ENCODE data around the gene FARP1. TPM values are rescaled to one million over a fixed set of nuclear protein-coding genes. Genes with fewer than 3 reads are reported as not detected.
A peak's percentile ranks its signal among the peaks of the same experiment; 100 is the strongest.

FARP1 gene
- total RNA-seq, 1 experiment from 2014 or later: not detected

GRCh38 chr13:98487522-98487921, 344.6 kb downstream of the FARP1 start:
- H3K4me2 ChIP-seq (ENCODE audit: low read depth, low read length, poor library complexity, severe bottlenecking): peak overlapping the region; percentile 48
- H4K20me1 ChIP-seq (ENCODE audit: insufficient read depth, low read depth, low read length): peaks cover 89% of the 10 kb centered on the region
- no peak overlapping the region for H2AFZ ChIP-seq (ENCODE audit: low read length)
- H3K4me3 ChIP-seq (ENCODE audit: low read length): no peak overlapping the region
- no peaks in the 10 kb centered on the region for H3K9me2 ChIP-seq (replicated peaks; ENCODE audit: insufficient read depth, low read length)
- DNase-seq: peak; percentile 79
- 0 out of 2 replicates have a peak overlapping the region, but pooled peaks have one; percentile 25 for H3K27ac ChIP-seq (ENCODE audit: low read length)
- no peaks in the 10 kb centered on the region for H3K27me3 ChIP-seq (ENCODE audit: low read length)
- H3K9ac ChIP-seq (ENCODE audit: low read length): no peak overlapping the region
- H3K9me3 ChIP-seq (ENCODE audit: low read length): no peaks in the 10 kb centered on the region
- H3K36me3 ChIP-seq (ENCODE audit: insufficient read depth, low read length): no peaks in the 10 kb centered on the region
- peaks cover 99% of the 10 kb centered on the region for H3K79me2 ChIP-seq (ENCODE audit: low read length)
- H3K4me1 ChIP-seq (ENCODE audit: low read length): peaks cover 46% of the 10 kb centered on the region

GRCh38 chr13:98488736-98489135, 345.8 kb downstream of the FARP1 start:
- H3K9me3 ChIP-seq (ENCODE audit: low read length): no peaks in the 10 kb centered on the region
- peaks cover 100% of the 10 kb centered on the region for H3K79me2 ChIP-seq (ENCODE audit: low read length)
- peaks cover 79% of the 10 kb centered on the region for H4K20me1 ChIP-seq (ENCODE audit: insufficient read depth, low read depth, low read length)
- DNase-seq: peak; percentile 60
- peak overlapping the region; percentile 48 for H3K4me2 ChIP-seq (ENCODE audit: low read depth, low read length, poor library complexity, severe bottlenecking)
- no peaks in the 10 kb centered on the region for H3K36me3 ChIP-seq (ENCODE audit: insufficient read depth, low read length)
- H3K27me3 ChIP-seq (ENCODE audit: low read length): no peaks in the 10 kb centered on the region
- peak overlapping the region; percentile 45; the same call in 1 of the 2 replicates for H3K27ac ChIP-seq (ENCODE audit: low read length)
- no peak overlapping the region for H2AFZ ChIP-seq (ENCODE audit: low read length)
- H3K4me3 ChIP-seq (ENCODE audit: low read length): no peak overlapping the region
- H3K9ac ChIP-seq (ENCODE audit: low read length): no peak overlapping the region
- peaks cover 46% of the 10 kb centered on the region for H3K4me1 ChIP-seq (ENCODE audit: low read length)
- H3K9me2 ChIP-seq (replicated peaks; ENCODE audit: insufficient read depth, low read length): no peaks in the 10 kb centered on the region

GRCh38 chr13:98489446-98490194, 346.7 kb downstream of the FARP1 start:
- no peak overlapping the region for H3K27ac ChIP-seq (ENCODE audit: low read length)
- no peak overlapping the region for H3K9ac ChIP-seq (ENCODE audit: low read length)
- no peaks in the 10 kb centered on the region for H3K9me3 ChIP-seq (ENCODE audit: low read length)
- peaks cover 95% of the 10 kb centered on the region for H3K79me2 ChIP-seq (ENCODE audit: low read length)
- no peak overlapping the region for H3K4me3 ChIP-seq (ENCODE audit: low read length)
- H3K9me2 ChIP-seq (replicated peaks; ENCODE audit: insufficient read depth, low read length): no peaks in the 10 kb centered on the region
- peaks cover 46% of the 10 kb centered on the region for H3K4me1 ChIP-seq (ENCODE audit: low read length)
- DNase-seq: no peak
- no peak overlapping the region for H2AFZ ChIP-seq (ENCODE audit: low read length)
- H3K27me3 ChIP-seq (ENCODE audit: low read length): no peaks in the 10 kb centered on the region
- peak overlapping the region; percentile 48 for H3K4me2 ChIP-seq (ENCODE audit: low read depth, low read length, poor library complexity, severe bottlenecking)
- H3K36me3 ChIP-seq (ENCODE audit: insufficient read depth, low read length): no peaks in the 10 kb centered on the region
- peaks cover 73% of the 10 kb centered on the region for H4K20me1 ChIP-seq (ENCODE audit: insufficient read depth, low read depth, low read length)

- Histone ChIP-seq H3K4me1 (ENCODE audit: low read length) (peaks cover 46% of the 10 kb centered on the region), H3K9me3 (ENCODE audit: low read length) (no peaks in the 10 kb centered on the region), H3K27me3 (ENCODE audit: low read length) (no peaks in the 10 kb centered on the region), H3K79me2 (ENCODE audit: low read length) (peaks cover 95% of the 10 kb centered on the region), H4K20me1 (ENCODE audit: insufficient read depth, low read depth, low read length) (peaks cover 74% of the 10 kb centered on the region), H3K9me2 (replicated peaks; ENCODE audit: insufficient read depth, low read length) (no peaks in the 10 kb centered on the region), H3K4me2 (ENCODE audit: low read depth, low read length, poor library complexity, severe bottlenecking) (no peak overlapping the region), H3K36me3 (ENCODE audit: insufficient read depth, low read length) (no peaks in the 10 kb centered on the region), H3K9ac (ENCODE audit: low read length) (no peak overlapping the region), H3K27ac (ENCODE audit: low read length) (no peak overlapping the region), H3K4me3 (ENCODE audit: low read length) (no peak overlapping the region), H2AFZ (ENCODE audit: low read length) (no peak overlapping the region)
- no peak for DNase-seq
Observed at GRCh38 chr13:98490195-98490836, 347.4 kb downstream of the FARP1 start.

- H3K9me2 ChIP-seq (replicated peaks; ENCODE audit: insufficient read depth, low read length): no peaks in the 10 kb centered on the region
- no peak overlapping the region for H3K27ac ChIP-seq (ENCODE audit: low read length)
- H3K4me1 ChIP-seq (ENCODE audit: low read length): peaks cover 46% of the 10 kb centered on the region
- no peaks in the 10 kb centered on the region for H3K27me3 ChIP-seq (ENCODE audit: low read length)
- H2AFZ ChIP-seq (ENCODE audit: low read length): no peak overlapping the region
- H3K79me2 ChIP-seq (ENCODE audit: low read length): peaks cover 95% of the 10 kb centered on the region
- no peaks in the 10 kb centered on the region for H3K9me3 ChIP-seq (ENCODE audit: low read length)
- H3K9ac ChIP-seq (ENCODE audit: low read length): no peak overlapping the region
- H3K4me2 ChIP-seq (ENCODE audit: low read depth, low read length, poor library complexity, severe bottlenecking): no peak overlapping the region
- H3K4me3 ChIP-seq (ENCODE audit: low read length): no peak overlapping the region
- DNase-seq: no peak
- H4K20me1 ChIP-seq (ENCODE audit: insufficient read depth, low read depth, low read length): peaks cover 72% of the 10 kb centered on the region
- no peaks in the 10 kb centered on the region for H3K36me3 ChIP-seq (ENCODE audit: insufficient read depth, low read length)
Observed at GRCh38 chr13:98490866-98491265, 348.0 kb downstream of the FARP1 start.

- Histone ChIP-seq H3K4me1 (ENCODE audit: low read length) (peaks cover 40% of the 10 kb centered on the region), H3K4me2 (ENCODE audit: low read depth, low read length, poor library complexity, severe bottlenecking) (no peak overlapping the region), H3K36me3 (ENCODE audit: insufficient read depth, low read length) (no peaks in the 10 kb centered on the region), H3K27ac (ENCODE audit: low read length) (no peak overlapping the region), H3K27me3 (ENCODE audit: low read length) (no peaks in the 10 kb centered on the region), H3K79me2 (ENCODE audit: low read length) (peaks cover 95% of the 10 kb centered on the region), H3K4me3 (ENCODE audit: low read length) (no peak overlapping the region), H4K20me1 (ENCODE audit: insufficient read depth, low read depth, low read length) (peaks cover 61% of the 10 kb centered on the region), H3K9ac (ENCODE audit: low read length) (no peak overlapping the region), H3K9me3 (ENCODE audit: low read length) (no peaks in the 10 kb centered on the region), H2AFZ (ENCODE audit: low read length) (no peak overlapping the region), H3K9me2 (replicated peaks; ENCODE audit: insufficient read depth, low read length) (no peaks in the 10 kb centered on the region)
- DNase-seq: no peak
Observed at GRCh38 chr13:98492335-98493041, 349.6 kb downstream of the FARP1 start.

- Histone ChIP-seq H3K9ac (ENCODE audit: low read length) (no peak overlapping the region), H3K4me1 (ENCODE audit: low read length) (peaks cover 33% of the 10 kb centered on the region), H3K27ac (ENCODE audit: low read length) (no peak overlapping the region), H3K4me3 (ENCODE audit: low read length) (no peak overlapping the region), H3K9me3 (ENCODE audit: low read length) (no peaks in the 10 kb centered on the region), H3K79me2 (ENCODE audit: low read length) (peaks cover 95% of the 10 kb centered on the region), H3K36me3 (ENCODE audit: insufficient read depth, low read length) (no peaks in the 10 kb centered on the region), H4K20me1 (ENCODE audit: insufficient read depth, low read depth, low read length) (peaks cover 54% of the 10 kb centered on the region), H3K4me2 (ENCODE audit: low read depth, low read length, poor library complexity, severe bottlenecking) (no peak overlapping the region), H3K27me3 (ENCODE audit: low read length) (no peaks in the 10 kb centered on the region), H3K9me2 (replicated peaks; ENCODE audit: insufficient read depth, low read length) (no peaks in the 10 kb centered on the region), H2AFZ (ENCODE audit: low read length) (no peak overlapping the region)
- no peak for DNase-seq
Observed at GRCh38 chr13:98493042-98493712, 350.3 kb downstream of the FARP1 start.

- no peak for DNase-seq
- Histone ChIP-seq H3K9ac (ENCODE audit: low read length) (no peak overlapping the region), H2AFZ (ENCODE audit: low read length) (no peak overlapping the region), H3K27me3 (ENCODE audit: low read length) (no peaks in the 10 kb centered on the region), H3K27ac (ENCODE audit: low read length) (no peak overlapping the region), H3K9me3 (ENCODE audit: low read length) (no peaks in the 10 kb centered on the region), H3K4me1 (ENCODE audit: low read length) (peaks cover 17% of the 10 kb centered on the region), H3K79me2 (ENCODE audit: low read length) (peaks cover 95% of the 10 kb centered on the region), H3K4me3 (ENCODE audit: low read length) (no peak overlapping the region), H4K20me1 (ENCODE audit: insufficient read depth, low read depth, low read length) (peaks cover 38% of the 10 kb centered on the region), H3K36me3 (ENCODE audit: insufficient read depth, low read length) (no peaks in the 10 kb centered on the region), H3K4me2 (ENCODE audit: low read depth, low read length, poor library complexity, severe bottlenecking) (no peak overlapping the region), H3K9me2 (replicated peaks; ENCODE audit: insufficient read depth, low read length) (no peaks in the 10 kb centered on the region)
Observed at GRCh38 chr13:98494769-98495168, 351.9 kb downstream of the FARP1 start.
